ENCODE results near the gene CEP95.

DNA sequence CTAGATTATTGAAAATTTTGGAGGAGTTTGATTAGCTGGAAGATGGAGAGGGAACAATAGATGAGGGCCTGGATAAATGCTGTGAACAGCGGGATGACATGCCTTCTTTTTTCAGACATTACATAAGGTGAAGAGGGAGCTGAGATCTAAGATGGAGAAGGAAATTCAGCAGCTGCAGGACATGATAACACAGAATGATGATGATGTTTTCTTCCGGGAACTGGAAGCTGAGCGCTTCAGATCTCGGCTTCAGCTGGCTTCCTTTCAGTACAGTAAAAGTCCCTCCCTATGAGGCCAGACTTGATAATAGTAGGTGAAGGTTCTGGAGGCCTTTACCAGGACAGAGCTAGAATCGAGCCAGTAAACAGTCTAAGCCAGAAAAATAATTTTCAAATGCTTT is 30.7 kb downstream of the CEP95 start:
- TF ChIP-seq, protein P1, sequence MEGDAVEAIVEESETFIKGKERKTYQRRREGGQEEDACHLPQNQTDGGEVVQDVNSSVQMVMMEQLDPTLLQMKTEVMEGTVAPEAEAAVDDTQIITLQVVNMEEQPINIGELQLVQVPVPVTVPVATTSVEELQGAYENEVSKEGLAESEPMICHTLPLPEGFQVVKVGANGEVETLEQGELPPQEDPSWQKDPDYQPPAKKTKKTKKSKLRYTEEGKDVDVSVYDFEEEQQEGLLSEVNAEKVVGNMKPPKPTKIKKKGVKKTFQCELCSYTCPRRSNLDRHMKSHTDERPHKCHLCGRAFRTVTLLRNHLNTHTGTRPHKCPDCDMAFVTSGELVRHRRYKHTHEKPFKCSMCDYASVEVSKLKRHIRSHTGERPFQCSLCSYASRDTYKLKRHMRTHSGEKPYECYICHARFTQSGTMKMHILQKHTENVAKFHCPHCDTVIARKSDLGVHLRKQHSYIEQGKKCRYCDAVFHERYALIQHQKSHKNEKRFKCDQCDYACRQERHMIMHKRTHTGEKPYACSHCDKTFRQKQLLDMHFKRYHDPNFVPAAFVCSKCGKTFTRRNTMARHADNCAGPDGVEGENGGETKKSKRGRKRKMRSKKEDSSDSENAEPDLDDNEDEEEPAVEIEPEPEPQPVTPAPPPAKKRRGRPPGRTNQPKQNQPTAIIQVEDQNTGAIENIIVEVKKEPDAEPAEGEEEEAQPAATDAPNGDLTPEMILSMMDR (IDR thresholded peaks at IDR 0.05): no peak
- no peak for TF ChIP-seq POLR2A (IDR thresholded peaks at IDR 0.05)
